GM19468 (cell line): ENCODE measurements around the gene SSBP1.
"Not testable (repeated sequence)": the region's sequence is repeated elsewhere in the genome, so short reads cannot be mapped to it uniquely, and the experiment has no call there.

ENCODE experiments used
- ATAC-seq: cut with Tn5 transposase; IDR thresholded peaks from one replicate; pipeline ENCODE4 v1.9.1; 2021; ENCODE audit warnings: mild to moderate bottlenecking, moderate library complexity, moderate number of reproducible peaks; ENCODE audit not compliant: unreplicated experiment; ENCODE audit errors: extremely low read depth

The SSBP1 gene

DNA sequence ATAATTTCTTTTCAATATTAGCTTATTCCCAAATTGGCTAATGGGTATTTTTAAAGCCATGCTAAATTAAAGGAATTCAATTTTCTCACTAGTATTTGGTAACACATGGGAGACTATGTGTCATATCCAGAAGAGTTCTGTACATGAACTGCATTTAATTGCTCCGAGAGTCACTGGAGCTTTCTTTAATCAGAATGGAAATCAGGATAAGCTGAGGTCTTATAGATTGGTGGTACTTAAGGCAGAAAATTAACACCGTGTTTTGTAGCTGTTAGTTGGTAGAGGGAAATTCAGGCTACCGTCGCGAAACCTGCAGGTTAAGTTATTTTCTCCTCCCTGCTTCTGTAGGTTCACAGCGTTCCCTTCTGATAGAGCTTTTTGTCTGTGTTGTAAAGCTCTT, 29.8 kb upstream of the SSBP1 start, which contains the start of gene WEE2:
WEE2 (plus strand) TSS at position 3 of the 400 bp plus-strand sequence. CDS start 406 bp downstream, outside the sequence.
- no peak for ATAC-seq

GRCh38 chr7:141709318-141709717, 28.8 kb upstream of the SSBP1 start:
- ATAC-seq, result no peak

- ATAC-seq, result no peak
Measured at GRCh38 chr7:141709749-141710148, 28.4 kb upstream of the SSBP1 start.

DNA sequence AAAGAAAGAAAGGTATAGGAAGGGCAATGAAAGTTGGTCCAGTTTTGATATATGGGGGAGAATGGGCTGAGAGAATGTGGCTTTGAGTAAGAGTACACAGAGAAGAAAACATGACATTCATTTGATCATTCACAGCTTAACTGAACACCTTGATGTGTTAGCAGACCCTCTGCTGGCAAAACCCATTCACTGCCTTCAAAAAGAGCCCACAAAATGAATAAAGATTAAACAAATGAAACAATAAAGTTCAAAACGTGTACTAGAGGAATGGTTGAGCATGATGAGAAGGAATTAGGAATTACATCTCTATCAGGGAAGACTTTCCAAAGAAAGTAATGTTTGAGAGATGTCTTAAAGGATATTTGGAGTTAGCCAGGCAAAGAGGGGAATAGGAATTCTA, 27.9 kb upstream of the SSBP1 start:
- no peak for ATAC-seq

DNA sequence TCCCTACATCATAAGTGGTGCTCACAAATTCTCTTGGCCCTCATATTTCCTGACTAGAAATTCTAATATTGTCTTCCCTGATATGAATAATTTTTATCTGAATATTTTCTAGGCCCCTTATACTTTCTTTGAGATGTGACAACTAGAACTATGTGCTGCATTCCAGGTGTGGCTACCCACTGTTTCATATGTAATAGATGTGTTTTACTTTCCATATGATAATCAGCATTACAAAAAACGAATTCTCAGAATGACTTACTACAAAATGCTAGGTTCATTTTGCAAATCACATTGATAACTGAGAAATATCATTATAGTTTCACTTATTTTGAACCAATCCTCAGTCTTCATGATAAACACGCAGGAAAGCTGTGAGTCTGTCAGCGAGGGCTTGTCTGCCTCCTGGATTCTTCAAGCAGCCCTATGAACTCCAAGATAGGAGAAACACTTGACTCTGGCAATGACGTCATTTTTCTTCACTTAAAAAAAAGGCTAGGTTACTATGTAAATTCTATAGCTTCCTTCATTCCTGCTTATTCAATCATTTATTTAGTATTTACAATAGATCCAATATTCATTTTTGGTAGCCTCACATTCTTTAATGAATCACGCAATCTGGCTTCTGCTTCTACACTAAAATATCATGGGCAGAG, 25.4 kb upstream of the SSBP1 start:
- ATAC-seq, result no peak

DNA sequence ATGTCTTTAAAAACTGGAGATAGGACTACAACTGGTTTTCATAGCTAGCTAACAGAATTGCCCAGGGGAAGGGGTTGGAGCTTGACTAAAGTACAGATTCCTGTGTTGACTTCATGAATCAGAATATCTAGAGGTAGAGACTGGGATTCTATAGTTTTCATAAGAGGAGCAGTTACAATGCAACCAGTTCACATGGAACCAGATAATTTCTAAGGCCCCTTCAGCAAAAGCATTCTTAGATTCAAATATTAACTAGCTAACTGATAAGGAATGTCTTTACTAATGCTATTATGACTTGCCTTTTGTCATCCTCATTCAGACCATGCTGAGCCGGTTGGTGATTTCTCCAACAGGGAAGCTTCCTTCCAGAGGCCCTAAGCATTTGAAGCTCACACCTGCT, 24.3 kb upstream of the SSBP1 start:
- ATAC-seq, result no peak

DNA sequence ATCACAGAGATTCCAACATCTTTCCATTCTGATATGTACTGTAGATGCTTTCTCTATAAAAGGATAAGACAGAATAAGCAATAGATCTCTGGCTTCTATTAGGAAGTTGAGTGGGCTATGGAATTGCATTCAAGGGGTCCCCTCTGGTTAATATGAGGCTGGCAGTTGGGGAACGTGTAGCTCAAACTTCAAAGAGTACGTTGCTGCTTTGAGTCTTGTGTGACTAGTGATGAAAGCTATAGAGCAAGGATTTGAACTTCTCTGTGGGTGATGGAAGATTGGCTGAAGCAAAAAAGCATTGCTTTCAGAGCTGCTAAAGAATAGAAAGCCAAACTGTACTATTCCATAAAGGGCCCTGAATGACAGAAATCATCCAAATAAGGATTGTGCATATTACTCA, 23.6 kb upstream of the SSBP1 start:
- no peak for ATAC-seq

DNA sequence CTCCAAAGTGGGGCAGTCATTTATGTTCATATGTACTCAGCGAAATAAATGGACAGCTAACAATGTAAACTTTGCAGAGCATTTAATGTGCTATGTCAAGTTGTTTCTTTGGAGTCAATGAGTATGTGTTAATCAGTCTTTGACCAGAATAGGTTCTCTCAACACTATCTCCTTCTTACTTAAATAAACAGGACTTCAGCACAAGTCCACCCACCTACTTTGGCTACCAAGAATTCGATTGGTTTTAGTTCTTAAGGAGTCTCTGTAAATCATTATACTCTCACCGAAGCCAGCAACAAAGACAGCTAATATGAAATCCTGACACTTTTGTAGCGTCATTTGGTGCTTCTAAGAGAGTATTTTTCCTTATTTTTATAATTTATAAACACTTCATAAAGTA, 23.1 kb upstream of the SSBP1 start:
- ATAC-seq, result no peak

DNA sequence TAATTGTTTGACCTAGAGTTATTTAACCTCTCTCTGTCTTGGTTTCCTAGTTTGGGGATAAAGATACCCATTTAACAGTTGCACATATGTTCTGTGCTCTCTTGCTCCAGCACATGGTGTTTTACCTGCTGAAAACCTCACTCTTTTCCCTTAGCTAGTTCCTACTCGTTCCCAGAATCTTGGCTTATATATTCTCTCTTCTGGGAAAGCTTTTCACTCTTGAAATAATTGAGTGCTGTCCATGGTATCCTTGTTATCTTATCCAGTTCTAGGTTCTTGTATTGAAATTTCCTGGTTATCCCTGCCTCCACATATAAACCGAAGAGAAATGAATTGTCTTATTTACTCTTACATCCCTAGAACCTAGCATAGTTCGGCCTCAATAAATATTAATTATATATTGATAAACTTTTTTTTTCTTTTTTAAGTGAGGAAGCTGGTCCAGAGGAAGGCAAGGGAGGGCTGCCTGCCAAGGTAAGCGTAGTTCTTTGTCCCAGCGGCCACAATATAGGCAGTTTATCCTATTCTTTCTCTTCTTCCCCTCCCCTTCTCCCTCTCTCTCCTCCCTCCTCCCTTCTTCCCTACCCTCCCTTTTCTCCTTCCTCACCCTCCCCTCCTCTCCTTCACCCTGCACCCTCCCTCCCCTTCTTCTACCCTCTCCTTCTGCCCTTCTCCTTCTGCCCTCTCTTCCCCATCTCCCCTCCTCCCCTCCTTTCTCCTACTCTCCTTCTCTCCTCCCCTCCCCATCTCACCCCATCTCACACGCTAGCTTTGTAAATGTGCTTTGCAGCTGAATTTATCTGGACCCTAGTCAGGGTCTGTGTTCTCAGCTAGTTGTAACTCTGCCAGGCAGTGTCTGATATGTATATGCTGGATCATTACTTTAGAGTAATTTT, 22.1 kb upstream of the SSBP1 start:
- no peak for ATAC-seq

- ATAC-seq, result no peak
Measured at GRCh38 chr7:141717450-141717849, 20.7 kb upstream of the SSBP1 start.

- ATAC-seq, result no peak
Measured at GRCh38 chr7:141722529-141722928, 15.6 kb upstream of the SSBP1 start.

DNA sequence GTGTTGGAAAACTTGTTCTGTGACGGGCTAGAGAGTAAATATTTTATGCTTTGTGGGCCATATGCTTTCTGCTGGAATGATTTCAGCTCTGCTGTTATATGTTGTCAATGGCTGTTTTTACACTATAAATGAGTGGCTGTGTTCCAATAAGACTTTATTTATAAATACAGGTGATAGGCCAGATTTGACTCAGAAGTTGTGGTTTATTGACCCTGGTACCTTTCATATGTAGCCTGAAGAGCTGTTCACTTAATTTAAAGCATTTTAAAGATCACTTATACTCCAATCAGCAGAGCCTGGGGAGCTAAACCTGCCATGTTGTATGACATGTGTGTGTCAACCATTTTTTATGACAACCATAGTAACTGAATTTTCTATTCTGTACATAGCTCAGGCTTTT, 9.1 kb upstream of the SSBP1 start:
- ATAC-seq, result no peak

DNA sequence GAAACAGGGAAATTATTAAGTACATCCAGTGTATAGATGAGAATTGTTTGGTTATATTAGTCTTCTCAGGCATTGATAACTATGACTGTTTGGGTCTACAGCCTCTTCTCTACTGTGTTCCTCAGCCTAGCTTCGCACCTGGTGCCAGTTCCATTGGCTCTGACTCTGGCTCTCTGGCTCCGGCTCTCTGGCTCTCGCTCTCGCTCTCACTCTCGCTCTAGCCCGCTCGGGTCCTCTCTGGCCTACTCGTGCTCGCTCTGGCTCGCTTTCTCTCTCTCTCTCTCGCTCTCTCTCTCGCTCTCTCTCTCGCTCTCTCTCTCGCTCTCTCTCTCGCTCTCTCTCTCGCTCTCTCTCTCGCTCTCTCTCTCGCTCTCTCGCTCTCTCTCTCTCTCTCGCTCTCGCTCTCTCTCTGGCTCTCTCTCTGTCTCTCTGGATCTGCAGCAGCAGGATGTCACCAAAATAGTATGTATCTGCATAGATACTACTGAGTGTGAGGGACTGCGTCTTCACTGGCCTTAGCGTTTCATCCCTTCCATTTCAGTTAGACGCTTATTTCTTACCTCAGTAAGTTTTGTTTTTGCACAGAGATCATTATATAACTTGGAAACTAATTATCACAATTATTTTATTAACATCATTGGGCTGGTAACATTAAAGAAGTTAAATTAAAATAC, 6.5 kb upstream of the SSBP1 start:
- no peak for ATAC-seq

GRCh38 chr7:141737118-141737835, 881 bp upstream of the SSBP1 start:
- no peak for ATAC-seq

GRCh38 chr7:141738592-141739013, 445 bp downstream of the SSBP1 start:
- ATAC-seq, result peak; percentile 3

GRCh38 chr7:141739250-141739649, 1.1 kb downstream of the SSBP1 start:
- ATAC-seq, result no peak

- ATAC-seq, result no peak
Measured at GRCh38 chr7:141742229-141742628, 4.1 kb downstream of the SSBP1 start.

- no peak for ATAC-seq
Measured at GRCh38 chr7:141744131-141744530, 6.0 kb downstream of the SSBP1 start.

- no peak for ATAC-seq
Measured at GRCh38 chr7:141748396-141748795, 10.2 kb downstream of the SSBP1 start.

DNA sequence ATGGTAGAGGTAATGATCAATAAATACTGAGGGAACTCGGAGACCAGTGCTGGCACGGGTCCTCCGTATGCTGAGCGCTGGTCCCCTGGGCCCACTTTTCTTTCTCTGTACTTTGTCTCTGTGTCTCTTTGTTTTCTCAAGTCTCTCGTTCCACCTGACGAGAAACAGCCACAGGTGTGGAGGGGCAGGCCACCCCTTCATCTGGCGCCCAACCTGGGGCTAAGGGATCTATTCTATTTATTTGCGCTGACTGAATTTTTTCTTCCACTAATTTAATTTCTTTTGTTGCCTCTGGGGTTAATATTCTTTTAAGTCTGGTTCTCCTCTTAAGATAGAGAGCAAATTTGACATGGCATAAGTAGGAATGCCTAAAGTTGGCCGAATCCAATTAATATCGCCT, 13.7 kb downstream of the SSBP1 start:
- not testable (repeated sequence) for ATAC-seq
